ENCODE results near the gene KIF16B. TPM values are rescaled to one million over a fixed set of nuclear protein-coding genes. Genes with fewer than 3 reads are reported as not detected.

KIF16B gene
- total and polyA plus RNA-seq, 2 donors (not counting 3 experiments of a cell fraction or from before 2014, with no cell fraction given) = 2.9 to 8.8 TPM

DNA sequence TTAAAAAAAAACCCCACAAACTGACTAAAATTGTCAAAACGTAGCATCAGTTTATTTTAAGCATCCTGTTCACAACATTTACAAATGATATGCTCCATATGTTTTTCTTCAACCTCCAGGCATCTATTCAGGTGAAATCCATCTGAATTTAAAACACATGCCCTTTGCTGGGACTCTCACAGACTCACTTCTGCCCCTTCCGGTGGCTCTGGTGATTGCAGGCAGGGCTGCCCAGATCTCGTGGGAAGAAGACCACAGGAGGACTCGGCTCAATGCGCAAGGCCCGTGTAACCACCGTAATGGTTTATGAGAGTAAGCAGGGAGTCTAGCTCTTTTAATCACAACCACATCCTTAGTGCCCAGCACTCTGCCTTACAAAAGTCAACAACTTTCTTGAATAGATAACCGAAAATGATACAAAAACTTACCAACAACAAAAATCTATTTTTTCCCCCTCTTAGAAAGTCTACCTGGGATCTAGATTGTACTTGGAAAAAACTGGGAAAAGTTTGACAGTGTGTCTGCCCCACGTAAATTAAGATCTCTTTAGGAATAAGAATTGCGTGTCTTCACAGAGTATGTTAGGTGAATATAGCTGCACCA lies 139.1 kb downstream of the KIF16B start:
- no TSS peak for BruUV-seq (replicated peaks)
- Histone ChIP-seq H3K79me2 (ENCODE audit: control insufficient read depth, insufficient read depth, low read length) (no peaks in the 10 kb centered on the region), H3K4me2 (ENCODE audit: insufficient read depth, low read length) (no peak overlapping the region), H3K9me3 (replicated peaks; ENCODE audit: control insufficient read depth, insufficient read depth, low read length) (no peaks in the 10 kb centered on the region), H2AFZ (ENCODE audit: low read depth, low read length) (no peak overlapping the region), H3K27ac (ENCODE audit: insufficient read depth, low read depth, low read length) (no peak overlapping the region), H3K9ac (replicated peaks; ENCODE audit: extremely low read depth, insufficient read depth, low read length) (no peak overlapping the region), H4K20me1 (replicated peaks; ENCODE audit: control insufficient read depth, extremely low read depth, insufficient read depth, low read length) (no peaks in the 10 kb centered on the region), H3K4me1 (ENCODE audit: control insufficient read depth, extremely low read depth, insufficient read depth, low read length) (no peaks in the 10 kb centered on the region), H3K9me1 (replicated peaks; ENCODE audit: control insufficient read depth, extremely low read depth, insufficient read depth, low read length) (no peaks in the 10 kb centered on the region), H3K27me3 (ENCODE audit: control insufficient read depth in 2 of 2, insufficient read depth in 2 of 2, low read length in 2 of 2) (no peaks in the 10 kb centered on the region), H3K36me3 (ENCODE audit: control insufficient read depth in 2 of 2, extremely low read depth in 1 of 2, insufficient read depth in 2 of 2, low read length in 2 of 2) (no peaks in the 10 kb centered on the region), H3K4me3 (replicated peaks in 1 of 3; ENCODE audit: insufficient read depth in 1 of 3, low read depth in 1 of 3, low read length in 3 of 3) (no peak overlapping the region)
- TF ChIP-seq, protein P1, sequence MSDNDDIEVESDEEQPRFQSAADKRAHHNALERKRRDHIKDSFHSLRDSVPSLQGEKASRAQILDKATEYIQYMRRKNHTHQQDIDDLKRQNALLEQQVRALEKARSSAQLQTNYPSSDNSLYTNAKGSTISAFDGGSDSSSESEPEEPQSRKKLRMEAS (IDR thresholded peaks at IDR 0.05; ENCODE audit: insufficient read depth, insufficient read length) = no peak
- TF ChIP-seq, protein P2, sequence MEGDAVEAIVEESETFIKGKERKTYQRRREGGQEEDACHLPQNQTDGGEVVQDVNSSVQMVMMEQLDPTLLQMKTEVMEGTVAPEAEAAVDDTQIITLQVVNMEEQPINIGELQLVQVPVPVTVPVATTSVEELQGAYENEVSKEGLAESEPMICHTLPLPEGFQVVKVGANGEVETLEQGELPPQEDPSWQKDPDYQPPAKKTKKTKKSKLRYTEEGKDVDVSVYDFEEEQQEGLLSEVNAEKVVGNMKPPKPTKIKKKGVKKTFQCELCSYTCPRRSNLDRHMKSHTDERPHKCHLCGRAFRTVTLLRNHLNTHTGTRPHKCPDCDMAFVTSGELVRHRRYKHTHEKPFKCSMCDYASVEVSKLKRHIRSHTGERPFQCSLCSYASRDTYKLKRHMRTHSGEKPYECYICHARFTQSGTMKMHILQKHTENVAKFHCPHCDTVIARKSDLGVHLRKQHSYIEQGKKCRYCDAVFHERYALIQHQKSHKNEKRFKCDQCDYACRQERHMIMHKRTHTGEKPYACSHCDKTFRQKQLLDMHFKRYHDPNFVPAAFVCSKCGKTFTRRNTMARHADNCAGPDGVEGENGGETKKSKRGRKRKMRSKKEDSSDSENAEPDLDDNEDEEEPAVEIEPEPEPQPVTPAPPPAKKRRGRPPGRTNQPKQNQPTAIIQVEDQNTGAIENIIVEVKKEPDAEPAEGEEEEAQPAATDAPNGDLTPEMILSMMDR (IDR thresholded peaks at IDR 0.05; ENCODE audit: extremely low read depth in 1 of 2, insufficient read depth in 1 of 2, low read depth in 1 of 2, low read length in 2 of 2) = peak; percentile 56 to 69
- TF ChIP-seq JUN (IDR thresholded peaks at IDR 0.05; ENCODE audit: borderline replicate concordance, insufficient read depth, insufficient read length, low read depth) (no peak), FOS (IDR thresholded peaks at IDR 0.05; ENCODE audit: borderline replicate concordance, insufficient read depth, low read length) (no peak)
- DNase-seq (ENCODE audit: low read depth, low spot score) (peak; percentile 52), FAIRE-seq (peak; percentile 8)
- intact Hi-C loops (cut with micrococcal nuclease) (no loop called here), dilution Hi-C loops (cut with MboI; ENCODE audit: extremely low pct_ligation_motif_present, low sequenced_read_pairs) (no loop called here)
- POLR2A ChIA-PET = no interaction called here
- CTCF ChIA-PET = interaction anchor here (0.8 to 1.8 kb wide), 3 partner anchors 9 to 387 kb away, joined by 3 read pairs; no protein-coding TSS in a partner anchor

DNA sequence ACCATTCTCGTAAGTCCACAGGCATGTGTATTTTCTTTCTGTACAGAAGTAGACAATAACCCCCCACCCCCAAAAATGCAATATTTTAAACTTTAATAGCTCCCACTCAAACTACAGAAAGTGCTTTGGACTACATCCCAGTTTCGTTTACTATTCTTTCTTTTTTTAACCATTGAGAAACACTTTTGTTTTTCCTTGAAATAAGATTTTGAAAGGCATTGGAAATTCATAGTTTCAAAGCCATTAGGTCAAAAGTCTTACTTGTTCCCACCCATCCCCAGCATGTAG lies 140.0 kb downstream of the KIF16B start:
- Histone ChIP-seq H3K4me1 (ENCODE audit: control insufficient read depth, extremely low read depth, insufficient read depth, low read length) (no peaks in the 10 kb centered on the region), H3K27me3 (ENCODE audit: control insufficient read depth in 2 of 2, insufficient read depth in 2 of 2, low read length in 2 of 2) (no peaks in the 10 kb centered on the region), H3K9ac (replicated peaks; ENCODE audit: extremely low read depth, insufficient read depth, low read length) (no peak overlapping the region), H3K4me2 (ENCODE audit: insufficient read depth, low read length) (no peak overlapping the region), H3K9me1 (replicated peaks; ENCODE audit: control insufficient read depth, extremely low read depth, insufficient read depth, low read length) (no peaks in the 10 kb centered on the region), H4K20me1 (replicated peaks; ENCODE audit: control insufficient read depth, extremely low read depth, insufficient read depth, low read length) (no peaks in the 10 kb centered on the region), H3K27ac (ENCODE audit: insufficient read depth, low read depth, low read length) (no peak overlapping the region), H3K79me2 (ENCODE audit: control insufficient read depth, insufficient read depth, low read length) (no peaks in the 10 kb centered on the region), H3K9me3 (replicated peaks; ENCODE audit: control insufficient read depth, insufficient read depth, low read length) (no peaks in the 10 kb centered on the region), H3K36me3 (ENCODE audit: control insufficient read depth in 2 of 2, extremely low read depth in 1 of 2, insufficient read depth in 2 of 2, low read length in 2 of 2) (no peaks in the 10 kb centered on the region), H2AFZ (ENCODE audit: low read depth, low read length) (no peak overlapping the region), H3K4me3 (replicated peaks in 1 of 3; ENCODE audit: insufficient read depth in 1 of 3, low read depth in 1 of 3, low read length in 3 of 3) (no peak overlapping the region)
- ChIA-PET POLR2A (no interaction called here), CTCF (no interaction called here)
- no peak for TF ChIP-seq POLR2AphosphoS5 (IDR thresholded peaks at IDR 0.05; ENCODE audit: insufficient read depth, low read depth, low read length)
- TF ChIP-seq JUN (IDR thresholded peaks at IDR 0.05; ENCODE audit: borderline replicate concordance, insufficient read depth, insufficient read length, low read depth) = no peak
- no peak for TF ChIP-seq MYC (IDR thresholded peaks at IDR 0.05; ENCODE audit: low read depth, low read length)
- TF ChIP-seq GATA2 (IDR thresholded peaks at IDR 0.05; ENCODE audit: insufficient read depth, insufficient read length, low read depth, low read length) = no peak
- DNase-seq (ENCODE audit: low read depth, low spot score) (no peak), FAIRE-seq (no peak)
- dilution Hi-C loops (cut with MboI; ENCODE audit: extremely low pct_ligation_motif_present, low sequenced_read_pairs) (no loop called here), intact Hi-C loops (cut with micrococcal nuclease) (no loop called here)
- no TSS peak for BruUV-seq (replicated peaks)
